Measurements from ENCODE around the gene PGGHG.

The PGGHG gene

DNA sequence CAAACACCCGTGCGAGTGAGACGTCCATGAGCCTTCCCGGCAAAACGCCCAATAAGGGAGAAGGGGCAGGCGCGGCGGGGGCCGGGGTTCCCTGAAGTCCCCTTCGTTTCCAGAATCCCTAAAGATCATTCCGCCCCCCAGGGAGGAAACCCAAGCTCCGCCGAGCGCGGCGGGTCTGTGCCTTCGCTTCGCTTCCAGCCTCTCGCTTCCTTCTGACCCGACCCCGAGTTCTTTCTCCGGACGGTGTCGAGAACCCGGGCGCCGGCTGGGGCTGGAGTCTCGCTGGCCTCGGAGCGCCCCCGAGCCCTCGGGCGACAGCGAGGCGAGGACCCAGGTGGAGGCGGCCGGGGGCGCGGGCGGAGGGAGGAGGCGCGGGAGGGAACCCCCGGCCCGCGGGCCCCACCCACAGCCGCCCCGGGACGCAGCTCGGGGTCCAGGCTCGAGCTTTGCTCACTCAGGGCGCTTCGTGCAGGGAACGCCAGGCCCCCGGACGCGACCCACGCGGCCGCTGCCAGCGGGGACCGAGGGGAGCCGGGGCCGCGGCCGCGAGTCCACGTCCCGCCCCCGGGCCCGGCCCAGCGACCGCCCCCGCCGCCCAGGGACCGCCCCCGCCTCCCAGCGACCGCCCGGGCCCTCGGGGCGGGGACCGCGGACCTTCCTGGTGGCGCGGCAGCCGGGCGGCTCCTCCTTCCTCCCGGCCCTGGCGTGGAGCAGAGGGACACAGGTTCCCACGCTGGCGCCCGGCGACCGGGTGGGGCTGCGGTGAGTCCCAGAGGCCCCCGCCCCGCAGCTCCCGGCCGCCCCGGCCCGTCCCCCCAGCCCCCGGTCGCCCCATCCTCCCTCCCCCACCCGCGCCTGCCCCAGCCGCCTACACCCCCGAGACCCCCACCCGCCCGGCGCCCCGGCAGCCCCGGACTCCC lies at the start of gene PGGHG:
TSS of gene PGGHG (plus strand) at position 649 of the 920 bp plus-strand sequence. CDS start 691 bp downstream, outside the sequence.
- DNase-seq, result peak; percentile 60 to 67

DNA sequence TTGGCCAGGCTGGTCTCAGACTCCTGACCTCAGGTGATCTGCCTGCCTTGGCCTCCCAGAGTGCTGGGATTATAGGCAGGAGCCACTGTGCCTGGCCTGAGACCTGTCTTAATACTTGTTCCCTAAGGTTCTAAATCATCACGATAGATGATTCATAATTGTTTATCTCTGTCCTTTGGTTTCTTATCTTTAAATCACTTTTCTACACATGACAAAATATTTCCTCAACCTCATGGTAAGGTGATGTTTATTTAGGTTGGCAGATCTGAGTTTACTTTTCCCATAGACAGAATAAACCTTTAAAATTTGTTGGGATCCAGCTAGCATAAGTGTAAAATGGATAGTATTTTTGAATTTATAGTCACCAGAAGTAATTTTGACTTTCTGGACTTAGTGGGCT lies 48.6 kb upstream of the PGGHG start:
- no peak for DNase-seq

DNA sequence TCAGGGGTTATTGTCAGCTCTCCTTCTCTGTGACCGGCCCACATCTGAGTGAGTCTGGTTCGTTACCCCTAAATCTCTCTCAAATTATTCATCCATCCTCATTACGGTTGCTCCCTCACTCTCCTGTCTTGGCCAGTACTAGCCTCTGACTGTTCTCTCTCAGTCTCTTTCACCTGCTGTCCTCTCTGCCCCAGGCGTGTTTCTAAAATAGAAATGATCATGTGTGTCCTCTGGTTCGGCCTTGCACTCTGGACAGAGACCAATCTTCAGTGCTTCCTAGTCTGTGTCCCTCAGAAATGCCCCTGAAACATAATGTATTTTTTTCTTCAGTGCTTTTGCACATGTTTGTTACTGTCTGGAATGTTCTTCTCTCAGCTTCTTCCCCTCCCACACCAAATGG lies 47.3 kb upstream of the PGGHG start:
- no peak for DNase-seq

DNA sequence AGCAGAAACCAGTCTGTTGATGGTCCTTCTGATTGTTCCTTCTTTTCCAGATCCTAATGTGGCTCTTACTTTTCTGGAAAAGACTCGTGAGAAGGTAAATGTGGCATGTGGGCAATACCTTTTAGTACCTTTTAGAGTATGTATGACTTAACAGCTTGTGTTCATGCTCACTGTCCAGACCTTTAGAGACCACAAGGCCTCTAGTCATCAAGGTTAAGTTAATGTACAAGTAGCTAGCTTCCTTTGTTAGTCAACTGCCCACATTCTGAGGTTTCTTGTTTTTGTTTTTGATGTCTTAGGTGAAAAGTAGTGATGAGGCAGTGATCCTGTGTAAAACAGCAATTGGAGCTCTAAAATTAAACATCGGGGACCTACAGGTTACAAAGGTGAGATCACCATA lies 44.5 kb upstream of the PGGHG start:
- no peak for DNase-seq

DNA sequence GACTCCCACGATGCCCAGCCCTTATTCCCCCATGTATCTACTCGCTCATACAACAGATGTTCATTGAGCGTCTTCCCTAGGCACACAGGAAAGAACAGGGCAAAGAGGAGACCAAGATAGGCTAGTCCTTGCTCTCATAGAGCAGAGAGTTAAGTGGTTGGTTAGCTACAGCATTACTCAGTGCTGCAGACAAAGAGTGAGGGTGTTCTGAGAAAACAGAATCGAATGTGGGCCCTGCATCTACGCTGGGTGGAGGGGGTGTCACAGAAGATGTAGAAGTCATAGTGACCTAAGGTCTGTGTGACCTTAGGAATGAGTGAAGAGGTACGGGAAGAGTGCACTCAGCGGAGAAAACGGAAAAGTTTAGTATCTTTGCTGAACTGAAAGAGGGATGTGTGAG lies 39.9 kb upstream of the PGGHG start:
- DNase-seq, result no peak

DNA sequence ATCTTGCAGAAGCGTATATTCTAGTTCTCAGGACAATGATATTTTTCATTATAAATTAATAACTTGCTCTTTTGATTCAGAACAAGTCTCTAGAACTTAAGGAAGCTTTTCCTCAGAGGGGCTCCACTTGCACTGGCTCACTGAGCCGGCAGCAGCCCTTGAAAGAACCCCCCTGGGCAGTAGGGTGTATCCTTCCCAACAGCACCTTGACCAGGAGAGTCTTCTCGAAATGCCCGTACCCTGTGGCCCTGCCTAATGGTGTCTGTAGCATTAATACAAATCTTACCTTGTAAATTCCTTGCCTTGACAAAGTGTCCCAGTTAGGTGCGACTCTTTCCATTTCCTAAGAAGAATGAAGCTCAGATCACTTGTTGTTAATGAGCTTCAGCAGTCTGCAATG lies 38.7 kb upstream of the PGGHG start:
- DNase-seq, result no peak

DNA sequence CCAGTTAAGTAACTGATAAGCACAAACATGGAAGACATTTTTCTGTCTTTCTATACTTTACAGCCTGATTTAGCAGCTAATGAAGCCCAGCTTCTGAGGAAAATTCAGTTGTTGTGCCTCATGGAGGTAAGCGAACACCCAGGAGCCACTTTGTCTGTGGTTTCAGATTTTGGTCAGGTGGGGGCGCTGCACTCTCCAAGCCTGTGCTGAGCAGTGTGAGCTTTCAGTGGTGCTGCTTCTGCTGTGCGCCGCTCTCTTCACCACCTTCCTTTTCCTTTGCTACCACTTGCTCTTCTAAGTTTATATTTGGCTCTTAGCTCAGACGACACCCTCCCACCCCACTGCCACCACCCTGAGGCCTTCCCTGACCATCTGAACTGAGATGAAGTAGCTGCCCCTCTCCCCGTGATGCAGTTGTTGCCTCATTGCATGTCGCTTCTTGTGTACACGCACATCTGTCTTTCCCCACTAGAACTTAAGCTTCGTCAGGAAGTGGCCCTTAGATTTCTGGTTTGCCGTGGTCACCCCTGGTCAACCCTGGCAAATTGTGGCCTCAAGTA lies 38.1 kb upstream of the PGGHG start:
- DNase-seq, result peak; percentile 80 to 85

DNA sequence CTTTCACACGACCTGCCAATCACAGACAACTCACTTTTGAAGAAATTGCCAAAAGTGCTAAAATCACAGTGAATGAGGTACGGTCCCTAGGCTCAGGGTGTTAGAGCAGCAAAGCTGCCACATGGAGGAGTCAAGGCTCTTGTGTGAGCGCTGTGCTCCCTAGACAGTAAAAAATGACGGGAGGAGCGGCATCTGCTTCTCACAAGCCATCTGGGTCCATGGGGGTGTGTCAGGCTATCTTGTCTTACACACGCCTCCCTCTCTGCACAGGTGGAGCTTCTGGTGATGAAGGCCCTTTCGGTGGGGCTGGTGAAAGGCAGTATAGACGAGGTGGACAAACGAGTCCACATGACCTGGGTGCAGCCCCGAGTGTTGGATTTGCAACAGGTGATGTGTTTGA lies 37.4 kb upstream of the PGGHG start:
- no peak for DNase-seq

DNA sequence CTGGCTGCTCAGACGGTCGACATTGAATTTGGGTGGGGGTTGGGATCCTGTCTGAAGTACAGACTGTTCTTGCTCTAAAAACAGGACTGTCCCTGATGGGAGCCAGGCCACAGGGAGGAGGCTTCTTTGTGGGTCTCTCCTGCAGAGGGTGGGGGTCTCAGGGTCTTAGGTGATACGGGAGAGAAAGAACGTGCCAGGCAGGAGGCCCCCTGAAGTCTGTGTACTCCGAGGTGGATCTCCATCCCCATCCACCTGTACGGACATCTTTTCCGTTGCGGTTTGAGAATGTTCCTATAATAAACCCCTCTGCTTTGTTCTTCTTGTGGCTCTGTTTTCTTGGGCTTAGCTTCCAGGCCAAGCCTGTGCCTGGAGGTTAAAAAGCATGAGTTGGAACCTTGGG lies 36.3 kb upstream of the PGGHG start:
- DNase-seq, result no peak

DNA sequence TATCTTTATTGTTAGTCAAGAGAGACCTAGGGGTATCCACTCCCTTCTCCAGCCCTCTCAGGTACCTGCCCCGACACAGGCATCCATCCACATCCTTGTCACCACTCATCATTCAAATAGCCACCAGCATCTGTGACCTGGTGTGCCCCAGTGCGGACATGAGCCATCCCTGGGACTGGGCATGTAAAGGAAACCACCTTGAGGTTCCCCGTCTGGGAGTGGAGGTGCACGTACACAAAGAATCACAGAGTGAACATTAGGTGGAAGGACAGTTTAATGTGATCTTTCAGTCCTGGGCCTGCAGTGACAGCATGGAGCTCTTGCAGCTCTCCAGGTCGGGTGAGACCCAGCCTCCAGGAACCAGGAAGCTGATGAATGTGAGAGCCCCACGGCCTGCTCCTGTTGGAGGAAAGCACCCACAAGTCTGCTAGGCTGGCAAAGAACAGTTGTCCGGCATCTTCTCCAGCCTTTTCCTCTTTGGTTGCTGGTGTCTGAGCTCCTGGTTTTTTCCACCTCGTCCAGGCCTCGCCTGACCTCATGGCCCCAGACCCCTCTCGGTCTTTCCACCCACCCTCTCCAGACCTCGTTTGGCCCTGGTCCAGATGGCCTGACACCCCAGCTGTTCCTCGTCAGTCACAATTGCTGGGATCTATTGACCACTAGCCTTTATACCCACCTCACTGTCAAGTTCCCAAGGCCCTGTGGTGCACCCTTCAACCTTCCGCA lies 35.6 kb upstream of the PGGHG start:
- no peak for DNase-seq

DNA sequence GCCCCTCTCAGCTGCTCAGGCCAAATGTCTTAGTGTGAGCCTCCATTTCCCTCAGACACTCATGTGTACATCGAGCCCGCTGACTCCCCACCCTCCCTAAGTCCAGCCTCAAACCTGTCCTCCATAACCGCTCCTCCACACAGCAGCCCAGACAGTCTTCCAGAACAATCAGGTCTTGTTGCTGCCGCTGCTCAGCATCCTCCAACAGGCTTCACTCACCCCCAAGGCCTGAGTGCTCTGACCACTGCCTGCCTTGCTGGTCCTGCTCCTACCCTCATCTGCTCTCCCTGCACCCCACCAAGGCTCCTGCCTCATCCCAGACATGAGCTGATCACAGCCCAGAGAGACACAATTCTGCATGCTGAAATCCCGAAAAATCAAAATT lies 35.0 kb upstream of the PGGHG start:
- DNase-seq, result no peak

DNA sequence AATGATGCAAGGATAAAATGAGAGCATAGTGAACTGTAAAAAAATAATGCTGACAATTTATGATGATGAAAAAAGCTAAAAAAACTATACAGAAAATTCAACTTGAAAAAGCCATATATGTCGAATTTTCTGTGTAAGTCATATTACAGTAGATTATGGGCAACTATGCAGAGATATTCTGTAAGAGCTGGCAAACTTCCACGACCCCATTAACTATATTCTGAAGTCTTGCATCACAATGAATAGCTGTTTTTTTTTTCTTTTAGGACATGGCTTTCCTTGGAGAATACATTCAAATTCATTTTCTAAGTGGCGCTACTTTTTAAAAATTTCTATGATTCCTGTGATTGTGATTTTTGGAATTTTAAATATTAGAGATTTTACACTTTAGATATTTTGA lies 33.8 kb upstream of the PGGHG start:
- no peak for DNase-seq

DNA sequence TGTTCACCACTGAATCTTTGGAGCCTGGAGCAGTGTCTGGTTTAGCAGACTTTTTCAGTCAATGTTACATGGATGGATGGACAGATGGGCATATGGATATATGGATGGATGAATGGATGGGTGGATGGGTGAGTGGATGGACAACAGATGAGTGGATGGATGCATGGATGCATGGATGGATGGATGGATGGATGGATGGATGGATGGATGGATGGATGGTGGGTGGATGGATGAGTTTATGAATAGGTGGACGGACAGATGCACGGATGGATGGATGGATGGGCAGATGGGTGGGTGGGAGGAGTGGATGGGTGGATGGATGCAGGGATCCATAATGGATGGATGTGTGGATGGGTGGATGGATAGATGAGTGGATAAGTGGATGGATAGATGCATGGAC lies 33.1 kb upstream of the PGGHG start:
- DNase-seq, result no peak

DNA sequence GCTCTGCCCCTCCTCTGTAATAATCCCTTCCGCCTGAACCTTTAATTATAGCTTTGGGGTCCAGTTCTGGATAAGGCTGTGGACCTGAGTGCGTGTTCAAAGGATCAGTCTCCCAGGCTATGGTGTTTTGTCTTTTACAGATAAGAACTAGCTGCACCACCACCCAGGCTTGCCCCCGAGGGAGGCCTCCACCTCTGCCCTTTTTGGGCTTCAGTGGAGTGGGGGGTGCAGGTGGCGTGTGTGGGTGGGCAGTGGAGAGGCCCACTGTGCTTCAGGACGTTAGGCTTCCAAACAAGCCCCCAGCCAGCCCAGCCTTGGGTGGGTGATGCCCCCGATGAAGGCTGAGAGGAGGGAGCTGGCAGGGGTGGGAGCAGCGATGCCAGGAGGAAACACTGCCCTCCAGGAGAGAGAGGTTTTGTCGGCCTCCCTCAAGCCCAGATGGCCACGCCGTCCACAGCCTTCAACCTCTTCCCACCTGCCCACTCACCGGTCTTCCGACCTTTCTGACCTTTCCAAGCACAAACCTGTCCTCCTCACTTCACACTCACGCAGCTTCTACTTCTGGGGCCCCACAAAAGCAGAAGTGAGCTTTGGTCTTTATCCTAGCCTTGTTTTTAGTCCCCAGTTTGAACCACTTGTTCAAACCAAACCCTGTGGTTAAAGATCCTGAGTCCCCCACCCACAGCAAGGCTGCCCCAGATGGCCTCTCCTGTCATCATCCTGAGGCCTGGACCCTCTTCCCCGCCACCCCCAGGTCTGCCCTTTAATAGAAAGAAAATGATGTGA lies 31.8 kb upstream of the PGGHG start:
- DNase-seq, result no peak

DNA sequence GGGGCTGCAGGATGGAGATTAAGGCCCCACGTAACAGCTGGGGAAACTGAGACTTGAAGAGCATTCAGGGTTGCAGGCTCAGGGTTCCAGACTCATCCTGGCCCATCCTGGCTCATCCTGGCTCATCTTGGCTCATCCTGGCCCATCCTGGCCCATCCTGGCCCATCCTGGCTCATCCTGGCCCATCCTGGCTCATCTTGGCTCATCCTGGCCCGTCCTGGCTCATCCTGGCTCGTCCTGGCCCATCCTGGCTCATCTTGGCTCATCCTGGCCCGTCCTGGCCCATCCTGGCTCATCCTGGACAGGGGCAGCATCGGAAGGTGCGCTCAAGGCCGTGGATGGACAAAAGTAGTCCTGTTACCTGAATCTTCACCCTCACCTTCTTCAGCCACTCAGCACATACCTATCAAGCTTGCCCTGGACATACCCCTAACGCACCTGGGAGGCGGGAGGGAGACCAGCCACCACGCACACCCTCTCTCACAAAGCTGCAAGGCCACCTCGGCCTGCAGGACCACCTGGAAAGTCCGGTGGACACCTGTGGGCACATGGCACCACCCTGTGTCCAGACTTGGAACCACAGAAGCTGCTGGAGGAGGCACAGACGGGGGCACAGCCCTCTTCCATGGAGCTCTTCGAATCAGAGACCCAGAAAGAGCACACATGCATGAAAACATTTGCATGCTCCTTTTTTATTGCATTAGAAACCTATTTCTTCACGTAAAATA lies 31.0 kb upstream of the PGGHG start:
- no peak for DNase-seq

DNA sequence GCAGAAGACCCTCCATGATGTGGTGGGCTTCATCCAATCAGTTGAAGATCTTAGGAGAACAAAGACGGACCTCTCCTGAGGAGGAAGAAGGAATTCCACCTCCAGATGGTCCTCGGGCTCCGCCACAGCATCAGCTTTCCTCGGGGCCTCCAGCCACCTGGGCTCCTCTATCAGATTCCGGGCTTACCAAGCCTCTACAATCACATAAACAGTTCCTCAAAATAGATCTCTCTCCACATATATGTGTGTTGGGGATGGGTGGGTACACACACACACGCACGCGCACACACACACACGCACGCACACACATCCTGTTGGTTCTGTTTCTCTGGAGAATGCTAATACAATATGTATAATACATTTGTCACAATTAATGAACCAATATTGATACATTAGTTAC lies 29.5 kb upstream of the PGGHG start:
- no peak for DNase-seq

DNA sequence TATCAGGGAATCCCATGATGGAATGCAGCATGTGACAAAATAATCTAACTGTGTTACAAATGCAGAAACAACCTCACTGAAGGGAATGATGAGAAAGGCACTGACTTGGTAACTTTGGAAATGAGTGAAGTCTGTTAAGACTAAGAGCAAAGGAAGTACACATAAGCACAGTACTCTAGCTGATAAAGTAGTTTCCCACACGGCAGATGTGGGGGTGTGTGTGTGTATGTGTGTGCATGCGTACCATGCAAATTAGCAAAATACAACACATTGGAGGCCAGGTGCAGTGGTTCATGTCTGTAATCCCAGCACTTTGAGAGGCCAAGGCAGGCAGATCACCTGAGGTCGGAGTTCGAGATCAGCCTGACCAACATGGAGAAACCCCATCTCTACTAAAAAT lies 27.3 kb upstream of the PGGHG start:
- no peak for DNase-seq

DNA sequence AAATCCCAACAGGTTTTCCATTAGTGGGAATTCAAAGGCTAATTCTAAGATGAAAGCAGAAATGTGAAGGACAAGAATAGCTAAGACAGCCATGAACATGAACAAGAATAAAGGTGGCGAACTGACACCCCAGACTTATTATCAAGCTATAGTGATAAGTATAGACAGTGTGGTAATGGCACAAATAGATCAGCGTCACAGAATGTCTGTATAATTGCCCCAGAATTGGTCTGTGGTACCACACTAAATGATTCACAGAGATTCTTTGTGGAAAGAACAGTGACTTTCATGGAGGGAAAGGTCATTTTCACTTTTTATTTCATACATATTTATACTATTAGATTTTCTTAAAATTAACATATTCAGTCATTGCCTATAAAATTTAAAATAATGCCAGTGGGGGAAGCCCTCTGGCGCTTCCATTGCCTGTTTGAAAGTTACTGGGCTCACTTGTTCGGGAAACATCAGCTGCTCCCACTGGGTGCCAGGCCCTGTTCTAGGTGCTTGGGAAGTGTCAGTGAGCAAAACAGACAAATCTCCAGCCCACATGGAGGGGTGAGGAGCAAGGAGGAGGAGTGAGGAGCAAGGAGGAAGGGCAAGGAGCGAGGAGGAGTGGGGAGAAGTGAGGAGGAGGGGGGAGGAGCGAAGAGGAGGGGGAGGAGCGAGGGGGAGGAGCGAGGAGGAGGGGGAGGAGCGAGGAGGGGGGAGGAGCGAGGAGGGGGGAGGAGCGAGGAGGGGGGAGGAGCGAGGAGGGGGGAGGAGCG lies 22.1 kb upstream of the PGGHG start:
- DNase-seq, result peak in 1 of 2 donors; percentile 37

DNA sequence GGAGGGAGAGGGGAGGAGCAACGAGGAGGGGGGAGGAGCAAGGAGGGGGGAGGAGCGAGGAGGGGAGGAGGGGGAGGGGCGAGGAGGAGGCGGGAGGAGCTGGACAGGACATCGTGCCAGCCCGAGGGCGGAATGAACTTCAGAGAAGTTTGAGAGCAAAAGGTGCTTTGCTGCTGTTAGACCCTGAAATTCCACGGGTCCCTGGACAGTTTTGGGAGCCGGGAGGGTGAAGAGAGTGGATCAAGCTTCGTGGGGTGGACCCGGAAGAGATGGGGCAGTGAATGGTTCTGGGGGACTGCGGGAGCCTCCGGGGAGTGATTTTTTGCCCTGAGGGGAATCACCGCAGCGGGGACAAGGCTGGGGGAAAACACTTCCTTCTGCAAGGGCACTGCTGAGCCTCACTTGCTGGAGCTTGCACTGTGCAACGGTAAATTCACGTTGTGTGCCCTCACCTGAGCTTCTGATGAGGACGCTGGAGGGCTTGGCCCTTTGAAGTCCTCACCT lies 21.4 kb upstream of the PGGHG start:
- DNase-seq, result peak; percentile 57 to 75

DNA sequence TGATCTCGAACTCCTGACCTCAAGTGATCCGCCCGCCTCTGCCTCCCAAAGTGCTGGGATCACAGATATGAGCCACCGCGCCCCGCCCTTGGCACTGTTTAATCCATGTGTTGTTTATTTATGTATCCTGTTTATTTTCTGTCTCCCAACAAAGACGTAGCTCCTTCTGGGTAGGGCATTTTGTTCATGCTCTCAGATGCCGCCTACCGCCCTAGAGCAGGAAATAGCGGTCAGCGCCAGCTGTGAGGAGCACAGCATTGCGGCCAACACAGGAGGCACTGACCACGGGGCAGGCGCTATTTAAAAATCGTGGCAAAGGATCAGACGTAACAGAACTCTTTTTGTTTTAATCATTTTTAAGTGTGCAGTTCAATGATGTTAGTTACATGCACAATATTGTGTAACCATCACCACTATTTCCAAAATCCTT lies 20.2 kb upstream of the PGGHG start:
- peak; percentile 66 to 76 for DNase-seq

DNA sequence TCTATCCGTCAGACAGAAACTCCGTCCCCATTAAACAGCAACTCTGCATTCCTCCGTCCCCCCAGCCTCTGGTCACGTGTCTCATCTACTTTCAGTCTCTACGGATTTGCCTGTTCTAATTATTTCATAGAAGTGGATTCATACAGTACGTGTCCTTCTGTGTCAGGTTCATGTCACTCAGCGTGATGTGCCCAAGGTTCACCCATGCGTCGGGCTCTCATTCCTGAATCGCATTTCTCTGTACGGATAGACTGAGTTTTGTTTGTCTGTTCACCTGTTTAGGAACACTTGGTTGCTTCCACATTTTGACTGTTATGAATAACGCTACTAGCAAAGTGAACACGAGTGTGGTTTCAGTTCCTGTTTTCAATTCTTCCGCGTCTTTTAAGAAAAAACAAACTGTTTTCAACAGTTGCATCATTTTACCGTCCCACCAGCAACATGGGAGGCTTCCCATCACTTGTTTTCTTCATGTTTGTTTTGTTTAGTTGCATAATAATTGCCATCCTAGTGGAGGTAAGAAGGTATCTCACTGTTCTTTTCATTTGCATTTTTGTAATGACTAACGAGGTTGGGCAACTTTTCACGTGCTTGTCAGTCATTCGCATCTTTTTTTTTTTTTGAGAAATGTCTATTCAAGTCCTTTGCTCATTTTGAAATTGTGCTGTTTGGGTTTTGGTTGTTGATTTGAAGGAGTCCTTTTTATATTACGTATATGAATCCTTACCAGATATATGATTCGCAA lies 19.6 kb upstream of the PGGHG start:
- peak; percentile 73 to 74 for DNase-seq

Data from CD4-positive, alpha-beta T cell treated with Interleukin-1 beta for 1 hour (primary cell).